WTC11 (cell line): ENCODE results near the gene BNIPL. TPM values are rescaled to one million over a fixed set of nuclear protein-coding genes. Genes with fewer than 3 reads are reported as not detected.

Source experiments
- ATAC-seq: fragments of 200-7000 bp; cut with Tn5 transposase; 2 replicates; pipeline ENCODE4 v1.10.0; 2021; ENCODE audit warnings: mild to moderate bottlenecking, moderate library complexity
- CTCF ChIA-PET: fragments of 300-600 bp; sonication (Branson Sonifier 250); formaldehyde crosslinking; loops from one replicate; lab custom pipeline; 2021; ENCODE audit warnings: antibody characterized with exemption; lab: Charles Lee
- POLR2A ChIA-PET: fragments of 350-600 bp; sonication (Branson Sonifier 250); formaldehyde crosslinking; loops from one replicate; lab custom pipeline; 2021; ENCODE audit warnings: antibody characterized with exemption; lab: Charles Lee
- DNase-seq: peaks from one replicate; pipeline ENCODE4 v3.0.0; 2021; ENCODE audit warnings: low spot score
- H3K27ac Mint-ChIP-seq: 2 replicates; pipeline ENCODE4 v1.8.0; 2021; ENCODE audit warnings: mixed read lengths
- H3K27me3 Mint-ChIP-seq: 2 replicates; pipeline ENCODE4 v1.8.0; 2021; ENCODE audit warnings: low read depth, mild to moderate bottlenecking, moderate library complexity, mixed read lengths
- H3K36me3 Mint-ChIP-seq: 2 replicates; pipeline ENCODE4 v1.8.0; 2021; ENCODE audit warnings: mixed read lengths
- H3K4me1 Mint-ChIP-seq: 2 replicates; pipeline ENCODE4 v1.8.0; 2022; ENCODE audit warnings: mixed read lengths
- H3K4me3 Mint-ChIP-seq: 2 replicates; pipeline ENCODE4 v1.8.0; 2021; ENCODE audit warnings: mild to moderate bottlenecking, moderate library complexity, mixed read lengths
- H3K9me3 Mint-ChIP-seq: 2 replicates; pipeline ENCODE4 v1.8.0; 2021; ENCODE audit warnings: mixed read lengths
- EMX1 ChIP-seq: fragments of 250-450 bp; sonication (Bioruptor Pico); IDR thresholded peaks from 2 replicates; pipeline ENCODE4 v1.8.0; 2021; ENCODE audit warnings: mild to moderate bottlenecking
- ETV6 ChIP-seq: sonication (generic); formaldehyde crosslinking; IDR thresholded peaks from 2 replicates; pipeline ENCODE4 v1.8.1; 2022; ENCODE audit warnings: mild to moderate bottlenecking, missing genetic modification reagents
- HMGXB4 ChIP-seq: sonication (generic); formaldehyde crosslinking; IDR thresholded peaks from 2 replicates; pipeline ENCODE4 v1.8.1; 2023; ENCODE audit warnings: mild to moderate bottlenecking, moderate library complexity, missing genetic modification reagents
- NFE2L1 ChIP-seq: sonication (generic); formaldehyde crosslinking; IDR thresholded peaks from 2 replicates; pipeline ENCODE4 v1.8.1; 2023; ENCODE audit warnings: missing genetic modification reagents
- SP1 ChIP-seq: sonication (generic); formaldehyde crosslinking; conservative IDR thresholded peaks from 2 replicates; pipeline ENCODE4 v1.8.1; 2022; ENCODE audit warnings: missing genetic modification reagents
- ZBTB21 ChIP-seq: sonication (generic); formaldehyde crosslinking; IDR thresholded peaks from 2 replicates; pipeline ENCODE4 v1.8.1; 2023; ENCODE audit warnings: mild to moderate bottlenecking, missing genetic modification reagents, borderline replicate concordance
- ZBTB43 ChIP-seq: sonication (generic); formaldehyde crosslinking; IDR thresholded peaks from 2 replicates; pipeline ENCODE4 v1.8.1; 2023; ENCODE audit warnings: mild to moderate bottlenecking, missing genetic modification reagents
- ZNF138 ChIP-seq: sonication (generic); formaldehyde crosslinking; conservative IDR thresholded peaks from 2 replicates; pipeline ENCODE4 v1.8.1; 2022; ENCODE audit warnings: mild to moderate bottlenecking, moderate library complexity, missing genetic modification reagents
- ZNF232 ChIP-seq: sonication (generic); formaldehyde crosslinking; IDR thresholded peaks from 2 replicates; pipeline ENCODE4 v1.8.0; 2022; ENCODE audit warnings: mild to moderate bottlenecking, missing genetic modification reagents
- total RNA-seq: library from RNA; stranded (reverse); gene quantifications from 3 replicates; pipeline ENCODE4 v1.2.3, GENCODE V29; 2021
- TF ChIP-seq, protein P1 (sequence below): fragments of 200-600 bp; IDR thresholded peaks from 2 replicates; pipeline ENCODE4 v1.8.0; 2022; ENCODE audit warnings: antibody characterized with exemption
- TF ChIP-seq, protein P2 (sequence below): sonication (generic); formaldehyde crosslinking; IDR thresholded peaks from 2 replicates; pipeline ENCODE4 v1.8.0; 2022; ENCODE audit warnings: missing genetic modification reagents

The BNIPL gene
- total RNA-seq, 1 experiment from 2014 or later, result 3.8 TPM

GRCh38 chr1:151059109-151060006, 23.0 kb downstream of the BNIPL start, which contains the start of gene CDC42SE1 (continued):
- TF ChIP-seq HMGXB4 (CRISPR knock-in tag), result peak; percentile 98; the same call in 1 of the 2 replicates
- TF ChIP-seq, protein P1, sequence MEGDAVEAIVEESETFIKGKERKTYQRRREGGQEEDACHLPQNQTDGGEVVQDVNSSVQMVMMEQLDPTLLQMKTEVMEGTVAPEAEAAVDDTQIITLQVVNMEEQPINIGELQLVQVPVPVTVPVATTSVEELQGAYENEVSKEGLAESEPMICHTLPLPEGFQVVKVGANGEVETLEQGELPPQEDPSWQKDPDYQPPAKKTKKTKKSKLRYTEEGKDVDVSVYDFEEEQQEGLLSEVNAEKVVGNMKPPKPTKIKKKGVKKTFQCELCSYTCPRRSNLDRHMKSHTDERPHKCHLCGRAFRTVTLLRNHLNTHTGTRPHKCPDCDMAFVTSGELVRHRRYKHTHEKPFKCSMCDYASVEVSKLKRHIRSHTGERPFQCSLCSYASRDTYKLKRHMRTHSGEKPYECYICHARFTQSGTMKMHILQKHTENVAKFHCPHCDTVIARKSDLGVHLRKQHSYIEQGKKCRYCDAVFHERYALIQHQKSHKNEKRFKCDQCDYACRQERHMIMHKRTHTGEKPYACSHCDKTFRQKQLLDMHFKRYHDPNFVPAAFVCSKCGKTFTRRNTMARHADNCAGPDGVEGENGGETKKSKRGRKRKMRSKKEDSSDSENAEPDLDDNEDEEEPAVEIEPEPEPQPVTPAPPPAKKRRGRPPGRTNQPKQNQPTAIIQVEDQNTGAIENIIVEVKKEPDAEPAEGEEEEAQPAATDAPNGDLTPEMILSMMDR, result 0 out of 2 replicates have a peak, but pooled peaks have one; percentile 35
- TF ChIP-seq, protein P2, sequence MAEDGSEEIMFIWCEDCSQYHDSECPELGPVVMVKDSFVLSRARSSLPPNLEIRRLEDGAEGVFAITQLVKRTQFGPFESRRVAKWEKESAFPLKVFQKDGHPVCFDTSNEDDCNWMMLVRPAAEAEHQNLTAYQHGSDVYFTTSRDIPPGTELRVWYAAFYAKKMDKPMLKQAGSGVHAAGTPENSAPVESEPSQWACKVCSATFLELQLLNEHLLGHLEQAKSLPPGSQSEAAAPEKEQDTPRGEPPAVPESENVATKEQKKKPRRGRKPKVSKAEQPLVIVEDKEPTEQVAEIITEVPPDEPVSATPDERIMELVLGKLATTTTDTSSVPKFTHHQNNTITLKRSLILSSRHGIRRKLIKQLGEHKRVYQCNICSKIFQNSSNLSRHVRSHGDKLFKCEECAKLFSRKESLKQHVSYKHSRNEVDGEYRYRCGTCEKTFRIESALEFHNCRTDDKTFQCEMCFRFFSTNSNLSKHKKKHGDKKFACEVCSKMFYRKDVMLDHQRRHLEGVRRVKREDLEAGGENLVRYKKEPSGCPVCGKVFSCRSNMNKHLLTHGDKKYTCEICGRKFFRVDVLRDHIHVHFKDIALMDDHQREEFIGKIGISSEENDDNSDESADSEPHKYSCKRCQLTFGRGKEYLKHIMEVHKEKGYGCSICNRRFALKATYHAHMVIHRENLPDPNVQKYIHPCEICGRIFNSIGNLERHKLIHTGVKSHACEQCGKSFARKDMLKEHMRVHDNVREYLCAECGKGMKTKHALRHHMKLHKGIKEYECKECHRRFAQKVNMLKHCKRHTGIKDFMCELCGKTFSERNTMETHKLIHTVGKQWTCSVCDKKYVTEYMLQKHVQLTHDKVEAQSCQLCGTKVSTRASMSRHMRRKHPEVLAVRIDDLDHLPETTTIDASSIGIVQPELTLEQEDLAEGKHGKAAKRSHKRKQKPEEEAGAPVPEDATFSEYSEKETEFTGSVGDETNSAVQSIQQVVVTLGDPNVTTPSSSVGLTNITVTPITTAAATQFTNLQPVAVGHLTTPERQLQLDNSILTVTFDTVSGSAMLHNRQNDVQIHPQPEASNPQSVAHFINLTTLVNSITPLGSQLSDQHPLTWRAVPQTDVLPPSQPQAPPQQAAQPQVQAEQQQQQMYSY (CRISPR knock-in tag), result peak; percentile 89

- ATAC-seq (peak; percentile 62), DNase-seq (peak; percentile 79)
- Mint-ChIP-seq H3K27me3 (no peaks in the 10 kb centered on the region), H3K9me3 (no peaks in the 10 kb centered on the region), H3K4me3 (peak within 1 kb of the TSS; percentile 79), H3K36me3 (peaks cover 22% of the 10 kb centered on the region), H3K27ac (peak within 1 kb of the TSS; percentile 81), H3K4me1 (peaks cover 51% of the 10 kb centered on the region)
- CTCF ChIA-PET, result interaction anchor here (0.5 to 6.5 kb wide), 14 partner anchors 9 to 105 kb away, joined by 3 to 43 read pairs (median 6); partner anchors contain the start of genes BNIPL, C1orf56, GABPB2 and LYSMD1
- peak; percentile 51; the same call in 1 of the 2 replicates for TF ChIP-seq ETV6 (CRISPR knock-in tag)
- TF ChIP-seq ZNF138, result no peak
- TF ChIP-seq SP1 (CRISPR knock-in tag), result no peak; the same call in 1 of the 2 replicates
- TF ChIP-seq EMX1, result no peak
- 0 out of 2 replicates have a peak, but pooled peaks have one; percentile 23 for TF ChIP-seq ZNF232 (CRISPR knock-in tag)
- no peak for TF ChIP-seq ZBTB21 (CRISPR knock-in tag)
- POLR2A ChIA-PET, result interaction anchor here (1.3 to 2.3 kb wide), 4 partner anchors 11 to 105 kb away, joined by 3 to 13 read pairs (median 5); partner anchors contain the start of genes ANXA9 and LYSMD1
Observed at GRCh38 chr1:151060007-151060656, 23.7 kb downstream of the BNIPL start, which contains the start of gene MLLT11. Gene MLLT11, plus strand, starts transcription at chr1:151060397. Its CDS starts 6,828 bp downstream, at chr1:151067225.

GRCh38 chr1:151060657-151061421, 24.5 kb downstream of the BNIPL start:
- DNase-seq, result no peak
- Mint-ChIP-seq H3K27ac (peak overlapping the region; percentile 81), H3K36me3 (peaks cover 19% of the 10 kb centered on the region)

More at GRCh38 chr1:151060657-151061421, 24.5 kb downstream of the BNIPL start:
- POLR2A ChIA-PET, result interaction anchor here (1.3 to 2.3 kb wide), 4 partner anchors 11 to 104 kb away, joined by 3 to 13 read pairs (median 5); partner anchors contain the start of genes ANXA9 and LYSMD1
- no peaks in the 10 kb centered on the region for H3K27me3 Mint-ChIP-seq
- no peaks in the 10 kb centered on the region for H3K9me3 Mint-ChIP-seq
- CTCF ChIA-PET, result interaction anchor here (0.5 to 6.5 kb wide), 12 partner anchors 9 to 105 kb away, joined by 3 to 43 read pairs (median 6); partner anchors contain the start of genes BNIPL, C1orf56, GABPB2 and LYSMD1
- H3K4me1 Mint-ChIP-seq, result peaks cover 51% of the 10 kb centered on the region
- TF ChIP-seq, protein P2 (CRISPR knock-in tag), result no peak
- TF ChIP-seq NFE2L1, result 0 out of 2 replicates have a peak, but pooled peaks have one; percentile 63
- TF ChIP-seq ZBTB43 (CRISPR knock-in tag), result no peak
- peak; percentile 5; the same call in 1 of the 2 replicates for ATAC-seq
- H3K4me3 Mint-ChIP-seq, result peak overlapping the region; percentile 79
